ENCODE data around the gene LSS. TPM values are rescaled to one million over a fixed set of nuclear protein-coding genes. Genes with fewer than 3 reads are reported as not detected.

Gene LSS
- total RNA-seq, 1 donor from 2014 or later: 26.7 TPM

DNA sequence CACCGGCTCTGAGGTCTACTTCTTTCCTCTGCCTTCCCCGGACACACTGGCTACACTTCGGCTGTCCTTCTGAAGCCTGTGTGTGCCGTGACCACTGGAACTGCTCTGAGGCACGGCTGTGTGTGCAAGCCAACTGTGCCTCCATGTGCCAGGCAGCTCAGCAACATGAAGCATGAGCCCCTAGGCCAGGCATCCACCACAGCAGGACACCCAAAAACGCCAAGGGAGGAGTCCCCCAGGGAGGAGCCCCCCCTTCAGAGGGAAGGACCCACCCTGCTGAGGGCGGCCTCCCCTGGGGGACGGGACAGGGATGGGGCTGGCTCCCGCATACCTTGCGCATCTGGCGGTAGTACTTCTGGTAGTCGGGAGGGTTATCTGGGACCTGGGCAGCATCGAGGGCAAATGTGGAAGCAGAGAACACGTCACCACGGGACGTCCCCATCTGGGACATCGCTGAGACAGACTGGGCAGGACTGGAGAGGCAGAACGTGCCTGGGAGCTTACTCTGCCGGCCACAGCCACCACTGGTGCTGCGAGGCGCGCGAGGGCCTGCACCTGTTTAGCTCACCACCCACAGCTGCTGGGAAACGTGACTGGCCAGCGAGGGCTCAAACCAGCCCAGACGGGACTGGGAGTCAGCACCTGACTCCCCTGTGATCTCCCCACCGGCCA, 20.5 kb downstream of the LSS start:
- no peak for DNase-seq (ENCODE audit: low spot score)
- Histone ChIP-seq H3K9me3 (ENCODE audit: low read depth) (no peaks in the 10 kb centered on the region), H3K4me3 (no peak overlapping the region), H3K9ac (no peak overlapping the region), H3K36me3 (no peaks in the 10 kb centered on the region), H4K20me1 (ENCODE audit: low read depth) (no peaks in the 10 kb centered on the region), H3K4me2 (no peak overlapping the region), H3K4me1 (no peaks in the 10 kb centered on the region), H3K27ac (no peak overlapping the region), H2AFZ (replicated peaks) (no peak overlapping the region), H3F3A (ENCODE audit: low read depth) (no peaks in the 10 kb centered on the region), H3K79me2 (ENCODE audit: low read depth) (no peaks in the 10 kb centered on the region), H3K27me3 (no peaks in the 10 kb centered on the region)
- Mint-ChIP-seq H3K4me3 (no peak overlapping the region), H3K9me3 (no peaks in the 10 kb centered on the region), H3K36me3 (peaks cover 20% of the 10 kb centered on the region), H3K27ac (no peak overlapping the region), H3K27me3 (ENCODE audit: insufficient read depth, low read depth) (peaks cover 5% of the 10 kb centered on the region), H3K4me1 (no peaks in the 10 kb centered on the region)
- TF ChIP-seq EZH2phosphoT487 (IDR thresholded peaks at IDR 0.05) (no peak), EZH2 (IDR thresholded peaks at IDR 0.05) (no peak)
- TF ChIP-seq, protein P1, sequence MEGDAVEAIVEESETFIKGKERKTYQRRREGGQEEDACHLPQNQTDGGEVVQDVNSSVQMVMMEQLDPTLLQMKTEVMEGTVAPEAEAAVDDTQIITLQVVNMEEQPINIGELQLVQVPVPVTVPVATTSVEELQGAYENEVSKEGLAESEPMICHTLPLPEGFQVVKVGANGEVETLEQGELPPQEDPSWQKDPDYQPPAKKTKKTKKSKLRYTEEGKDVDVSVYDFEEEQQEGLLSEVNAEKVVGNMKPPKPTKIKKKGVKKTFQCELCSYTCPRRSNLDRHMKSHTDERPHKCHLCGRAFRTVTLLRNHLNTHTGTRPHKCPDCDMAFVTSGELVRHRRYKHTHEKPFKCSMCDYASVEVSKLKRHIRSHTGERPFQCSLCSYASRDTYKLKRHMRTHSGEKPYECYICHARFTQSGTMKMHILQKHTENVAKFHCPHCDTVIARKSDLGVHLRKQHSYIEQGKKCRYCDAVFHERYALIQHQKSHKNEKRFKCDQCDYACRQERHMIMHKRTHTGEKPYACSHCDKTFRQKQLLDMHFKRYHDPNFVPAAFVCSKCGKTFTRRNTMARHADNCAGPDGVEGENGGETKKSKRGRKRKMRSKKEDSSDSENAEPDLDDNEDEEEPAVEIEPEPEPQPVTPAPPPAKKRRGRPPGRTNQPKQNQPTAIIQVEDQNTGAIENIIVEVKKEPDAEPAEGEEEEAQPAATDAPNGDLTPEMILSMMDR (IDR thresholded peaks at IDR 0.05): no peak

DNA sequence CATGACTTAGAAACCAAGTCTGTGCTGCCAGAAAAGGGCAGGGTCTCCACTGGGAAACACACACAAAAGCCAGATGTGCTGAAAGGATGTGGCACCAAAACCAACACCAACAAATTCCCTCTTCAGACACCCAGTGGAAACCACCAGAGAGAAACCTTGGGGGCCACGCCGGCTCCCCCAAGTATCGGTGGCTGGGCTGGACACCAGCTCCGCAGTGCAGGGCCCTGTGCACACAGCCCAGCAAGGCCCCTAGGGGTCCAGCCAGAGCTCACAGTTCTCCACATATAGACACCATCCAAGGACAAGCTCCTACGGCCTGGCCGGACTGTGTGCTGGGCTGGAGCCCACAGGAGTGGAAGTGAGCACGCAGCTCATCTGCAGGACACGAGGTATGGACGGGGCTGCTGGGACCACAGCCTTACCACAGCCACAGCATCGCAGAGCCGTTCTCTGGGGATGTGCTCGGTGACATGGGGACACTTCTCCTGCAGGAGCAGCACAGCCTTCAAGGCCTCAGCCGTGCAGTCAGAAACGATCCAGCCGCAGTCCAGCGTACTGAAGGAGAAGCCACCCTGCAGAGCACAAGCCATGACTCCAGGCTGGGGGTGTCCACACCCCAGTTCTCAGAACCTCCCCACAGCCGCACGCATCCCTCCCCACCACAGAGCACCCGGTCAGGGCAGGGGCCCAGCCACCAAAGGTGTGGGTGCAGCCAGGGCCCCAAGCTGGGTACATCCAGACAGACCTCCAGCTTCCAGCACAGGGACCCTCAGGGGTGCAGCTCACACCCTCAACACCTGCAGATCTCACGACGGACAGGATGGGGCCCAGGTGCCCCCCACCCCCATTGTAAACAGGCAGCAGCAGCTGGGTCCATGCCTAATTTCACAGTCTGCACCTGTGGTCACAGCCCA, 21.3 kb downstream of the LSS start:
- peaks cover 17% of the 10 kb centered on the region for H3K36me3 Mint-ChIP-seq
- no peaks in the 10 kb centered on the region for H3K9me3 Mint-ChIP-seq
- Histone ChIP-seq H3K4me1 (no peaks in the 10 kb centered on the region), H3K27ac (no peak overlapping the region), H3K9me3 (ENCODE audit: low read depth) (no peaks in the 10 kb centered on the region), H3K79me2 (ENCODE audit: low read depth) (no peaks in the 10 kb centered on the region), H2AFZ (replicated peaks) (no peak overlapping the region), H3F3A (ENCODE audit: low read depth) (no peaks in the 10 kb centered on the region), H3K27me3 (no peaks in the 10 kb centered on the region), H4K20me1 (ENCODE audit: low read depth) (no peaks in the 10 kb centered on the region), H3K4me3 (no peak overlapping the region), H3K9ac (no peak overlapping the region), H3K36me3 (no peaks in the 10 kb centered on the region), H3K4me2 (no peak overlapping the region)
- TF ChIP-seq EZH2 (IDR thresholded peaks at IDR 0.05) (no peak), EZH2phosphoT487 (IDR thresholded peaks at IDR 0.05) (no peak)
- TF ChIP-seq, protein P1 (IDR thresholded peaks at IDR 0.05): no peak
- no peak overlapping the region for H3K27ac Mint-ChIP-seq
- H3K4me1 Mint-ChIP-seq: no peaks in the 10 kb centered on the region
- H3K4me3 Mint-ChIP-seq: no peak overlapping the region
- no peak for DNase-seq (ENCODE audit: low spot score)
- peaks cover 5% of the 10 kb centered on the region for H3K27me3 Mint-ChIP-seq (ENCODE audit: insufficient read depth, low read depth)

DNA sequence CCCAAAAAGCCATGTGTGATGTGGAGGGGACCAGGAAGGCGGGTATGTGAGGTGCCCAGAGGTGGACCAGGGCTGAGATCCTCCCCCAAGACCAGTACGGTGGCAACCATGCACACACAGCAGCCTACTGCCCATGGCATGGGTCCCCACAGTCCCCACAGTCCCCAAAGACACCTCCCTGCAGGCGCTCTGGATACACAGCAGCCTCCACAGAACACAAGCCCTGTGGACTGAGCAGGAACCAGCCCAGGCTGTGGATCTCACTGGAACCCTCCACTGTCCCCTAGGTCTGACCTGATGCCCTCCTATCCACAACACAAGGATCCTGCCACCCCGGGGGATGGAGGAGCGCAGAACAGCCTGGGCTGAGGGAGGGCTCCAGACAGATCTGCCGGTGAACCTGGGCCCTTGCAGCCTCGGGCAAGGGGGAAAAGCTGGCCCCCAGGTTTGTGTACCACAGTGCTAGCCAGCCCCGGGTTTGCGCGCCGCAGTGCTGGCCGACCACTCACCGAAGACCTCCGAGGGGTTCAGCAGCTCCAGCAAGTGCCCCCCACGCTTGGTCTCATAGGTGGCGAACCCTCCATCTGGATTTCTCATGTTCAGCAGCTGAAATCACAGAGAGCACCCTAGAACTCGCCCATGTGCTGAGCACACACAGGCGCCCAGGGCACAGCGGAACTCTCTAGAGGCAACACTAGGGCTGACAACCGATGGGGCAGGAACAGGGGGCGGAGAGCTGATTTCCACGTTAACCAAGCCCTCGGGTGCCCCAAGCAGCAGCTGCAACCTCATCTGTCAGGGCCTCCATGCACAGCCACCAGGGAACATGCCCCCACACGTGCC, 22.2 kb downstream of the LSS start:
- TF ChIP-seq, protein P1 (IDR thresholded peaks at IDR 0.05): no peak
- TF ChIP-seq EZH2 (IDR thresholded peaks at IDR 0.05) (no peak), EZH2phosphoT487 (IDR thresholded peaks at IDR 0.05) (no peak)
- H3K4me1 Mint-ChIP-seq: no peaks in the 10 kb centered on the region
- H3K4me1 ChIP-seq: no peaks in the 10 kb centered on the region
- H2AFZ ChIP-seq (replicated peaks): no peak overlapping the region
- H3K9ac ChIP-seq: no peak overlapping the region
- H3K4me2 ChIP-seq: no peak overlapping the region
- no peaks in the 10 kb centered on the region for H3K27me3 ChIP-seq
- no peak overlapping the region for H3K4me3 Mint-ChIP-seq
- no peak overlapping the region for H3K4me3 ChIP-seq
- H3K36me3 ChIP-seq: no peaks in the 10 kb centered on the region
- no peak overlapping the region for H3K27ac Mint-ChIP-seq
- H3K27ac ChIP-seq: no peak overlapping the region
- H3K27me3 Mint-ChIP-seq (ENCODE audit: insufficient read depth, low read depth): peaks cover 5% of the 10 kb centered on the region
- H3F3A ChIP-seq (ENCODE audit: low read depth): no peaks in the 10 kb centered on the region
- H3K79me2 ChIP-seq (ENCODE audit: low read depth): no peaks in the 10 kb centered on the region
- no peaks in the 10 kb centered on the region for H3K9me3 ChIP-seq (ENCODE audit: low read depth)
- no peak for DNase-seq (ENCODE audit: low spot score)
- peaks cover 17% of the 10 kb centered on the region for H3K36me3 Mint-ChIP-seq
- H4K20me1 ChIP-seq (ENCODE audit: low read depth): no peaks in the 10 kb centered on the region
- H3K9me3 Mint-ChIP-seq: no peaks in the 10 kb centered on the region

Data from neural progenitor cell (in vitro differentiated cells).